HFF-Myc (cell line): ENCODE measurements around the gene ZSWIM6.

Experiments used
- DNase-seq: peaks from one replicate; pipeline ENCODE4 v3.0.0-alpha.2; 2011; ENCODE audit warnings: low read depth; ENCODE audit errors: extremely low read depth
- H3K4me3 ChIP-seq: replicated peaks from 2 replicates; pipeline ENCODE4 v1.5.1; 2011; ENCODE audit warnings: low read depth, mild to moderate bottlenecking, control low read depth, low read length
- CTCF ChIP-seq: IDR thresholded peaks from 2 replicates; pipeline ENCODE4 v1.5.1; 2012; ENCODE audit warnings: mild to moderate bottlenecking, low read depth, low read length, control low read depth; ENCODE audit errors: missing control alignments

The ZSWIM6 gene

GRCh38 chr5:61289669-61290306, 42.3 kb upstream of the ZSWIM6 start:
- TF ChIP-seq CTCF, result no peak
- DNase-seq, result no peak
- H3K4me3 ChIP-seq, result no peak overlapping the region

GRCh38 chr5:61290791-61291210, 41.3 kb upstream of the ZSWIM6 start:
- TF ChIP-seq CTCF, result no peak
- no peak overlapping the region for H3K4me3 ChIP-seq
- DNase-seq, result no peak

GRCh38 chr5:61292062-61292657, 39.9 kb upstream of the ZSWIM6 start:
- H3K4me3 ChIP-seq, result no peak overlapping the region
- TF ChIP-seq CTCF, result no peak
- no peak for DNase-seq

GRCh38 chr5:61293071-61293470, 39.0 kb upstream of the ZSWIM6 start:
- no peak for TF ChIP-seq CTCF
- no peak overlapping the region for H3K4me3 ChIP-seq
- no peak for DNase-seq

GRCh38 chr5:61293873-61294272, 38.2 kb upstream of the ZSWIM6 start:
- no peak for DNase-seq
- H3K4me3 ChIP-seq, result no peak overlapping the region
- no peak for TF ChIP-seq CTCF

GRCh38 chr5:61295365-61295764, 36.7 kb upstream of the ZSWIM6 start:
- no peak for TF ChIP-seq CTCF
- H3K4me3 ChIP-seq, result no peak overlapping the region
- no peak for DNase-seq
